A549 treated with Mapracorat at 1 μM for 4 hours (cell line): ENCODE measurements around the gene SAT2. TPM values are rescaled to one million over a fixed set of nuclear protein-coding genes. Genes with fewer than 3 reads are reported as not detected.

Experiments used
- total RNA-seq: library from RNA; stranded (reverse); fragments of 200-300 nt; extraction: Qiagen RNA extraction; gene quantifications from 5 replicates; pipeline ENCODE4 v1.2.3, GENCODE V29; 2022

SAT2 gene
- 64.6 to 86.2 TPM (median 81.5 TPM) in 5 replicates for total RNA-seq

GRCh38 chr17:7627250-7628121 lies at the start of gene SAT2:
Gene SAT2 (minus strand): TSS chr17:7627821. CDS start chr17:7627635, 186 bp downstream.

GRCh38 chr17:7650509-7651096 lies 23.0 kb upstream of the SAT2 start, which contains the start of gene ATP1B2:
Gene ATP1B2 (plus strand): TSS chr17:7650926. CDS start chr17:7651519, 593 bp downstream.

GRCh38 chr17:7629939-7630571 lies 2.4 kb upstream of the SAT2 start, which contains the start of gene SHBG:
Gene SHBG (plus strand): TSS chr17:7630135. CDS start chr17:7630173, 38 bp downstream.

DNA sequence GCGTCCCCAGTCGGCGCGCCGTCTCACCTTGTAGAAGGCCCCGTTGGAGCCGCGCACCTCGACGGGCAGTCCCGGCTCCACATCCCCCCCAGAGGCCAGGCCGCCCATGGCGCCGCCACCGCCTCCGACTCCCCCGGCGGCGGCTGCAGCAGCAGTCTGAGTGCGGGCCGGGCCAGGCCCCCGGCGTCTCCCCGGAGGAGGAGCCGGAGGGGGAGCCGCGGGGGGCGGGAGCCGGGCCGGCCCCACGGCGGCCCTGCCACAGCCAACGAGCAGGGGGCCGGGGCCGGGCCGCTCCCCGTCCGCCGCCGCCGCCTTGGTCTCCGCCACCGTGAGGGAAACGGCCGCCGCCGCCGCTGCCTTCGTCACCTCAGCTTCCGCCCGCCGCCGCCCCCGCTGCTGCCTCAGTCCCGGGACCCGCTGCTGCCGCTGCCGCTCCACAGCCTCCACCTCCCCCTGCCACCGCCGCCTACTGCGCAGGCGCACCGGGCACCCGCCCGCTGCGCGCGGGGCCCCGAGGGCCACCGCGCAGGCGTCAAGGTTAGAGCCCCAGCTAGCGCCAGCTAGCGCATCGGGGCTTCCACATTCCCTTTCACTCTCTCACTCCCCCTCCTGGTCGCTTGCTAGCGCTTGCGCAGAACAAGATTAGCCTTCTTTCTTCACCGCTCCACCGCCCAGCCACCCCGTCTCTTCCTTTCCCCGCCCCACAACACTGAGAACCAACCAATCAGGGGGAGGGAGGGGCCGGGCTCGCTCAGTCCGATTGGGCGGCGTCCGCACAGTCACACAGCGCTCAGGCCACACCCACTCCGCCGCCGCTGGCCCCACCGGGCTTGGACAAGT lies 13.0 kb downstream of the SAT2 start, which contains the start of gene FXR2:
Gene FXR2, minus strand, starts transcription at position 473 of the 840 bp plus-strand sequence. Its CDS starts 365 bp downstream, at position 108.

GRCh38 chr17:7589891-7590691 lies 37.5 kb downstream of the SAT2 start, which contains the start of gene SOX15:
Gene SOX15 (minus strand): TSS chr17:7590094. CDS start chr17:7589676, 418 bp downstream.

DNA sequence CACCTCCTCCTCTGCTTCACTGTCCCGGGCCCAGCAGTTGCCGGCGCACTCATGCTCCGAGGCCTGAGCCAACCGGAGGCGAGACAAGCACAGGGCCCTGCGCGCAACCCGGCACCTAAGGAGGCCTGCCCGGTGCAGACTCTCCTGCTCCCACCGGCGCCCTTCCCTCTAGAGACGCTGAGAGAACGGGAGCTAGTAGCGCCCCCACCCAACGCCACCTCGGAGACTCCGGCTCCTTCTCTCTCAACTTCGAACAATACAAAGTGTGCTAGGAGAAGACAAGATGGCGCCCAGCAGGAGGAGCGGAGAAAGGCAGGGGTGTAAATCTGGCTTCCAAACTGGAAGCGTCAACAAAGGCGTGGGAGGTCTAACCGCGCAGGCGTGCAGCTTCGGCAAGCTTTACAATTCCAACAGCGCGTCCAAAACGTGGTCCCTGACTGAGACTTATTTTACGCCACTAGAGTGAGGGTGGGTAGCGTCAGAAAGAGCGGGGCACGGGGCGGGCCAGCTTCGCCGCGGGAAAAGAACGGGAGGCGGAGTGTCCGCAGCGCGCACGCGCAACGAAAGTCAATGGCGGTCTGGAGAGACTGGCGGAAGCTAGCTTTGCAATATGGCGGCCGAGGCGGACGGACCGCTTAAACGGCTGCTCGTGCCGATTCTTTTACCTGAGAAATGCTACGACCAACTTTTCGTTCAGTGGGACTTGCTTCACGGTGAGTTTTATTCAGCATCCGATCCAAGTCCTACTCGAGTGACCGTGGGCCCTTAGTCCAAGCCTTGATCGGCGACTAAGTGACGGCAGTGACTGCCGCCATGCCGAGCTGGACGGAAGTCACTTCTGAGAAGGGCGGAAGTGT lies 44.1 kb downstream of the SAT2 start, which contains the start of gene MPDU1:
Gene MPDU1, plus strand, starts transcription at position 600 of the 857 bp plus-strand sequence. Its CDS starts 11 bp downstream, at position 611.

GRCh38 chr17:7579001-7579833 lies 48.4 kb downstream of the SAT2 start, which contains the start of gene CD68:
Gene CD68 (plus strand): TSS chr17:7579638. CDS start chr17:7579678, 40 bp downstream.

Other genes with a start within 250 kb of the SAT2 start
- 1.2 to 1.8 TPM (median 1.4 TPM) in 5 replicates for gene TNK1, start 246.7 kb downstream of the SAT2 start, total RNA-seq
- gene PLSCR3, start 233.3 kb downstream of the SAT2 start, total RNA-seq = 37.1 to 48.8 TPM (median 43.3 TPM) in 5 replicates
- gene TMEM256, start 223.7 kb downstream of the SAT2 start, total RNA-seq = 203 to 237 TPM (median 220 TPM) in 5 replicates
- 12.6 to 19.8 TPM (median 16.8 TPM) in 5 replicates for gene NLGN2, start 220.0 kb downstream of the SAT2 start, total RNA-seq
- gene SPEM1, start 207.5 kb downstream of the SAT2 start, total RNA-seq = not detected in 5 replicates
- not detected in 5 replicates for gene SPEM2, start 202.2 kb downstream of the SAT2 start, total RNA-seq
- not detected in 5 replicates for gene SPEM3, start 199.0 kb downstream of the SAT2 start, total RNA-seq
- 9.8 to 13.6 TPM (median 12.4 TPM) in 5 replicates for gene TMEM102, start 192.4 kb downstream of the SAT2 start, total RNA-seq
- gene FGF11, start 188.3 kb downstream of the SAT2 start, total RNA-seq = 0.82 to 1.3 TPM (median 0.82 TPM) in 5 replicates
- 8.2 to 10.6 TPM (median 8.6 TPM) in 5 replicates for gene CHRNB1, start 182.8 kb downstream of the SAT2 start, total RNA-seq
- 20.5 to 25.6 TPM (median 24.4 TPM) in 5 replicates for gene ZBTB4, start 148.2 kb downstream of the SAT2 start, total RNA-seq
- gene SLC35G6, start 146.4 kb downstream of the SAT2 start, total RNA-seq = 0.07 TPM in 1 of 5 replicates, not detected in the others
- 56.9 to 82.2 TPM (median 79.5 TPM) in 5 replicates for gene POLR2A, start 143.5 kb downstream of the SAT2 start, total RNA-seq
- gene TNFSF12, start 78.8 kb downstream of the SAT2 start, total RNA-seq = 10.0 to 13.5 TPM (median 10.9 TPM) in 5 replicates
- gene TNFSF13, start 69.1 kb downstream of the SAT2 start, total RNA-seq = 0.70 to 1.2 TPM (median 1.0 TPM) in 5 replicates
- 92.9 to 104 TPM (median 96.8 TPM) in 5 replicates for gene SENP3, start 65.9 kb downstream of the SAT2 start, total RNA-seq
- gene CD68, start 48.2 kb downstream of the SAT2 start, total RNA-seq = 26.4 to 36.3 TPM (median 34.8 TPM) in 5 replicates
- 114 to 148 TPM (median 118 TPM) in 5 replicates for gene MPDU1, start 44.0 kb downstream of the SAT2 start, total RNA-seq
- 0.16 to 0.52 TPM (median 0.34 TPM) in 5 replicates for gene SOX15, start 37.7 kb downstream of the SAT2 start, total RNA-seq
- 51.9 to 59.1 TPM (median 57.7 TPM) in 5 replicates for gene FXR2, start 12.9 kb downstream of the SAT2 start, total RNA-seq
- gene SHBG, start 2.3 kb upstream of the SAT2 start, total RNA-seq = 0.31 to 0.69 TPM (median 0.67 TPM) in 5 replicates
- 0.08 to 0.45 TPM (median 0.10 TPM) in 5 replicates for gene ATP1B2, start 23.1 kb upstream of the SAT2 start, total RNA-seq
- gene TP53, start 59.7 kb upstream of the SAT2 start, total RNA-seq = 41.5 to 46.5 TPM (median 42.4 TPM) in 5 replicates
- 32.1 to 42.0 TPM (median 40.9 TPM) in 5 replicates for gene WRAP53, start 60.7 kb upstream of the SAT2 start, total RNA-seq
- gene EFNB3, start 77.4 kb upstream of the SAT2 start, total RNA-seq = 1.1 to 1.3 TPM (median 1.2 TPM) in 5 replicates
- 0.01 to 0.02 TPM (median 0.01 TPM) in 4 of 5 replicates, not detected in the other for gene DNAH2, start 89.9 kb upstream of the SAT2 start, total RNA-seq
- 12.6 to 18.3 TPM (median 15.3 TPM) in 5 replicates for gene KDM6B, start 206.4 kb upstream of the SAT2 start, total RNA-seq
- 0.33 to 1.1 TPM (median 0.63 TPM) in 5 replicates for gene TMEM88, start 227.2 kb upstream of the SAT2 start, total RNA-seq
- 189 to 232 TPM (median 231 TPM) in 5 replicates for gene NAA38, start 229.7 kb upstream of the SAT2 start, total RNA-seq
- gene CYB5D1, start 230.2 kb upstream of the SAT2 start, total RNA-seq = 19.3 to 20.9 TPM (median 19.8 TPM) in 5 replicates